Mesenchymal stem cell (in vitro differentiated cells and primary cell): ENCODE data around the gene ABI3BP.

ENCODE experiments used
- DNase-seq: peaks from one replicate; pipeline ENCODE4 v3.0.0-alpha.2; 2013
- H2AFZ ChIP-seq: one replicate; pipeline ENCODE4 v1.6.1; 2013; ENCODE audit warnings: low read depth, mild to moderate bottlenecking, control low read depth, inconsistent platforms, low read length, moderate library complexity
- H2AK5ac ChIP-seq: 2 replicates; pipeline ENCODE4 v1.6.1; 2013; ENCODE audit warnings: low read length, moderate library complexity, mild to moderate bottlenecking, inconsistent platforms; ENCODE audit not compliant: severe bottlenecking
- H2BK120ac ChIP-seq: one replicate; pipeline ENCODE4 v1.6.1; 2013; ENCODE audit warnings: low read depth, mild to moderate bottlenecking, inconsistent platforms, low read length, moderate library complexity
- H2BK12ac ChIP-seq, 2 experiments: one replicate each; pipeline ENCODE4 v1.6.1; 2013; ENCODE audit warnings: inconsistent platforms in 2 of 2, low read length in 2 of 2, mild to moderate bottlenecking in 2 of 2, moderate library complexity in 2 of 2, control low read depth in 1 of 2
- H2BK15ac ChIP-seq: one replicate; pipeline ENCODE4 v1.6.1; 2013; ENCODE audit warnings: mild to moderate bottlenecking, low read depth, inconsistent platforms; ENCODE audit not compliant: poor library complexity, severe bottlenecking
- H2BK5ac ChIP-seq: 2 replicates; pipeline ENCODE4 v1.6.1; 2013; ENCODE audit warnings: low read depth, mild to moderate bottlenecking, low read length, control low read depth, inconsistent platforms; ENCODE audit not compliant: poor library complexity, severe bottlenecking
- H3K14ac ChIP-seq, 2 experiments: one replicate each; pipeline ENCODE4 v1.6.1; 2013; ENCODE audit warnings: inconsistent platforms in 2 of 2, low read length in 2 of 2, control low read depth in 1 of 2, mild to moderate bottlenecking in 1 of 2, moderate library complexity in 1 of 2
- H3K18ac ChIP-seq, 2 experiments: one replicate each; pipeline ENCODE4 v1.6.1; 2013; ENCODE audit warnings: inconsistent platforms in 2 of 2, low read length in 2 of 2, control low read depth in 1 of 2, low read depth in 1 of 2, mild to moderate bottlenecking in 1 of 2
- H3K23ac ChIP-seq, 2 experiments: one replicate each; pipeline ENCODE4 v1.6.1; 2013; ENCODE audit warnings: inconsistent platforms in 2 of 2, low read length in 2 of 2, mild to moderate bottlenecking in 2 of 2, moderate library complexity in 2 of 2, control low read depth in 1 of 2
- H3K27ac ChIP-seq: 2 replicates; pipeline ENCODE4 v1.5.1; 2013; ENCODE audit warnings: mild to moderate bottlenecking, moderate library complexity, low read length, control low read depth, inconsistent platforms; ENCODE audit not compliant: poor library complexity, severe bottlenecking
- H3K27me3 ChIP-seq, 2 experiments: 2 replicates each; pipeline versions ENCODE4 v1.6.1 to v1.7.0; 2013; ENCODE audit warnings: low read length in 2 of 2, mild to moderate bottlenecking in 2 of 2, moderate library complexity in 2 of 2, control low read depth in 1 of 2, inconsistent platforms in 1 of 2; ENCODE audit not compliant: control insufficient read depth in 1 of 2, insufficient read depth in 1 of 2
- H3K36me3 ChIP-seq, 2 experiments: 2 replicates each; pipeline versions ENCODE4 v1.6.1 to v1.7.0; 2013; ENCODE audit warnings: low read length in 2 of 2, control low read depth in 1 of 2, inconsistent platforms in 1 of 2, low read depth in 1 of 2, mild to moderate bottlenecking in 1 of 2; ENCODE audit not compliant: insufficient read depth in 2 of 2, control insufficient read depth in 1 of 2
- H3K4ac ChIP-seq, 2 experiments: one replicate each; pipeline ENCODE4 v1.6.1; 2013; ENCODE audit warnings: inconsistent platforms in 2 of 2, low read length in 2 of 2, mild to moderate bottlenecking in 2 of 2, moderate library complexity in 2 of 2, control low read depth in 1 of 2, low read depth in 1 of 2
- H3K4me1 ChIP-seq: 2 replicates; pipeline ENCODE4 v1.6.1; 2013; ENCODE audit warnings: low read depth, low read length, control low read depth; ENCODE audit not compliant: control insufficient read depth, insufficient read depth
- H3K4me2 ChIP-seq: 2 replicates; pipeline ENCODE4 v1.6.1; 2013; ENCODE audit warnings: low read length, mild to moderate bottlenecking, inconsistent platforms; ENCODE audit not compliant: poor library complexity, severe bottlenecking
- H3K4me3 ChIP-seq, 2 experiments: 2 replicates each; pipeline versions ENCODE4 v1.5.1 to v1.7.0; 2013; ENCODE audit warnings: low read length in 2 of 2, mild to moderate bottlenecking in 2 of 2, control low read depth in 1 of 2, low read depth in 1 of 2; ENCODE audit not compliant: insufficient read depth in 1 of 2
- H3K79me1 ChIP-seq: replicated peaks from 2 replicates; pipeline ENCODE4 v1.6.1; 2013; ENCODE audit warnings: mild to moderate bottlenecking, control low read depth, low read length, inconsistent platforms; ENCODE audit not compliant: poor library complexity, severe bottlenecking
- H3K9ac ChIP-seq: 2 replicates; pipeline ENCODE4 v1.7.0; 2013; ENCODE audit warnings: mild to moderate bottlenecking, low read length, moderate library complexity
- H3K9me3 ChIP-seq: 2 replicates; pipeline ENCODE4 v1.7.0; 2013; ENCODE audit warnings: mild to moderate bottlenecking, low read length; ENCODE audit not compliant: control insufficient read depth
- H4K8ac ChIP-seq: one replicate; pipeline ENCODE4 v1.6.1; 2013; ENCODE audit warnings: inconsistent platforms, mild to moderate bottlenecking, low read length, moderate library complexity
- H4K91ac ChIP-seq: one replicate; pipeline ENCODE4 v1.6.1; 2013; ENCODE audit warnings: mild to moderate bottlenecking, low read length, inconsistent platforms
- WGBS: methylation state at CpG from one replicate; pipeline ENCODE4 v1.1.7; 2013; ENCODE audit warnings: mixed read lengths; 5-methylcytosine and 5-hydroxymethylcytosine counted together

Gene ABI3BP

GRCh38 chr3:100781301-100781700 lies 211.9 kb downstream of the ABI3BP start:
- WGBS = 81% methylated on average over 2 of the region's 2 CpGs
- Histone ChIP-seq H3K4me1 (peaks cover 4% of the 10 kb centered on the region), H3K9me3 (peaks cover 21% of the 10 kb centered on the region), H3K4me3 (no peak overlapping the region), H3K9ac (peak overlapping the region; percentile 13), H4K8ac (no peak overlapping the region), H3K36me3 (peaks cover 0 to 90% of the 10 kb centered on the region in 2 experiments), H3K23ac (no peak overlapping the region), H3K4ac (no peak overlapping the region), H3K4me2 (no peak overlapping the region), H2AK5ac (no peak overlapping the region), H3K27me3 (no peaks in the 10 kb centered on the region), H2BK120ac (no peak overlapping the region), H3K14ac (no peak overlapping the region), H3K18ac (no peak overlapping the region), H2BK12ac (no peak overlapping the region), H2BK15ac (no peak overlapping the region), H3K27ac (no peak overlapping the region), H2BK5ac (no peak overlapping the region), H4K91ac (no peak overlapping the region), H3K79me1 (no peaks in the 10 kb centered on the region), H2AFZ (no peak overlapping the region)
- no peak for DNase-seq

GRCh38 chr3:100780071-100780622 lies 213.1 kb downstream of the ABI3BP start:
- Histone ChIP-seq H3K4me1 (peaks cover 4% of the 10 kb centered on the region), H3K4me2 (no peak overlapping the region), H4K8ac (no peak overlapping the region), H3K27me3 (no peaks in the 10 kb centered on the region), H2BK15ac (no peak overlapping the region), H3K23ac (no peak overlapping the region), H3K4me3 (no peak overlapping the region), H3K18ac (no peak overlapping the region), H3K27ac (no peak overlapping the region), H3K36me3 (peaks cover 0 to 90% of the 10 kb centered on the region in 2 experiments), H3K4ac (no peak overlapping the region), H3K9me3 (peaks cover 9% of the 10 kb centered on the region), H2BK5ac (no peak overlapping the region), H3K9ac (no peak overlapping the region), H4K91ac (no peak overlapping the region), H2BK120ac (no peak overlapping the region), H2AK5ac (no peak overlapping the region), H3K14ac (no peak overlapping the region), H3K79me1 (no peaks in the 10 kb centered on the region), H2AFZ (no peak overlapping the region), H2BK12ac (no peak overlapping the region)
- DNase-seq = no peak
- WGBS = no CpG with 5 or more reads among the region's 2 CpGs

GRCh38 chr3:100779480-100779879 lies 213.7 kb downstream of the ABI3BP start:
- no peak overlapping the region for H2BK5ac ChIP-seq
- no peak overlapping the region for H3K9ac ChIP-seq
- H3K9me3 ChIP-seq = peaks cover 3% of the 10 kb centered on the region
- no peak overlapping the region for H2BK120ac ChIP-seq
- H3K4ac ChIP-seq = no peak overlapping the region
- H2AK5ac ChIP-seq = no peak overlapping the region
- H3K4me1 ChIP-seq = peaks cover 4% of the 10 kb centered on the region
- no peak overlapping the region for H3K14ac ChIP-seq
- no peaks in the 10 kb centered on the region for H3K27me3 ChIP-seq
- no peak overlapping the region for H3K23ac ChIP-seq
- no peak overlapping the region for H4K8ac ChIP-seq
- peaks cover 0 to 90% of the 10 kb centered on the region in 2 experiments for H3K36me3 ChIP-seq
- H3K79me1 ChIP-seq = no peaks in the 10 kb centered on the region
- H4K91ac ChIP-seq = no peak overlapping the region
- no peak overlapping the region for H3K18ac ChIP-seq
- no peak overlapping the region for H3K4me2 ChIP-seq
- H2AFZ ChIP-seq = no peak overlapping the region
- no peak overlapping the region for H3K27ac ChIP-seq
- H3K4me3 ChIP-seq = no peak overlapping the region
- no peak for DNase-seq
- no peak overlapping the region for H2BK15ac ChIP-seq
- H2BK12ac ChIP-seq = no peak overlapping the region

GRCh38 chr3:100777271-100777670 lies 215.9 kb downstream of the ABI3BP start:
- Histone ChIP-seq H4K8ac (no peak overlapping the region), H2BK15ac (no peak overlapping the region), H3K79me1 (no peaks in the 10 kb centered on the region), H3K4me2 (no peak overlapping the region), H3K18ac (no peak overlapping the region), H3K27me3 (no peaks in the 10 kb centered on the region), H3K4me1 (peaks cover 2% of the 10 kb centered on the region), H2BK12ac (no peak overlapping the region), H3K36me3 (peaks cover 0 to 97% of the 10 kb centered on the region in 2 experiments), H3K27ac (no peak overlapping the region), H3K14ac (no peak overlapping the region), H3K9me3 (no peaks in the 10 kb centered on the region), H3K4ac (no peak overlapping the region), H2BK5ac (no peak overlapping the region), H2AK5ac (no peak overlapping the region), H3K9ac (no peak overlapping the region), H4K91ac (no peak overlapping the region), H3K23ac (no peak overlapping the region), H2AFZ (no peak overlapping the region), H3K4me3 (no peak overlapping the region), H2BK120ac (no peak overlapping the region)
- no peak for DNase-seq
